ENCODE data around the gene ITPR1.
A peak's percentile ranks its signal among the peaks of the same experiment; 100 is the strongest.
"Not testable (repeated sequence)": the region's sequence is repeated elsewhere in the genome, so short reads cannot be mapped to it uniquely, and the experiment has no call there.

ITPR1 gene

DNA sequence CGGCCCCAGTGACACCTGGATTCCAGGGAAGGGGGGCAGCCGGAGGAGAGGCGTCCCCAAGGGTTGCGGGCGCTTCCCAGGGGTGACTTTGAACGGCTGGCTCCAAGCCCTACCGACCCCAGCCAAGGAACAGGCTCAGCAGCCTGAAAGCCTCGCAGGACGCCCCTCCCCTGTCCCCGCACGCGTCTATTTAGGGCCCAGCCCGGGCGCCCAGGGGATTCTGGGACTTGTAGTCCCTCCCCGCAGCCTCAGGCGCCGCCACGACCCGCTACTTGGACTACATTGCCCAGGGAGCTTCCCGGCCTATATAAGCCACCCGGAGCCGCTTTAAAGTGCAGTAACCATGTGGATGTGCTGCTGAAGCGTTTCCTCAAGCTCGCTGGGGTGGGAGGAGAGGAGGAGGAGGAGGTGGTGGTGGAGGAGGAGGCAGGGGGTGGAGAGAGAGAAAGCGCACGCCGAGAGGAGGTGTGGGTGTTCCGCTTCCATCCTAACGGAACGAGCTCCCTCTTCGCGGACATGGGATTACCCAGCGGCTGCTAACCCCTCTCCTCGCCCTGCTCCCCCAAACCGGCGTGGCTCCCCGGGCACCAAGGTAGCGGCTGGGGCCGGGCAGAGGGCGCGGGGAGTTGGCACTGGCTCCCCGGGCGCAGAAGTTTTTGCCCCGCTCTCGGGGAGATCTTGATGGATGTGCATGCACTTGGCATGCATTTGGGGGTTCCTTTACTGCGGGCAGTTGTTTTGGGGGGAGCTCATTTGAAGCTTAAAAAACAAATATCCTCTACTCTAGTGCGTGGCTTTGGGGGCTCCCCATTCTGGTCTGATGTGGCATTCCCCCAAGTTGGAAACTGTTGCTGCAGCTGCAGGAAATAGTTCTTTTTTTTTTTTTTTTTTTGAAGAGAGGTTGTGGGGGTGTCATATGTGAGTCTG is at the start of gene ITPR1:
ITPR1 (plus strand) TSS at position 335 of the 927 bp plus-strand sequence. CDS start 23,144 bp downstream, outside the sequence.
- DNase-seq (ENCODE audit: low read depth) = peak; percentile 94
- H3K4me3 ChIP-seq (ENCODE audit: low read depth, low read length) = peak within 1 kb of the TSS; percentile 86

GRCh38 chr3:4447295-4447999 is 45.7 kb upstream of the ITPR1 start:
- DNase-seq (ENCODE audit: low read depth) = no peak

DNA sequence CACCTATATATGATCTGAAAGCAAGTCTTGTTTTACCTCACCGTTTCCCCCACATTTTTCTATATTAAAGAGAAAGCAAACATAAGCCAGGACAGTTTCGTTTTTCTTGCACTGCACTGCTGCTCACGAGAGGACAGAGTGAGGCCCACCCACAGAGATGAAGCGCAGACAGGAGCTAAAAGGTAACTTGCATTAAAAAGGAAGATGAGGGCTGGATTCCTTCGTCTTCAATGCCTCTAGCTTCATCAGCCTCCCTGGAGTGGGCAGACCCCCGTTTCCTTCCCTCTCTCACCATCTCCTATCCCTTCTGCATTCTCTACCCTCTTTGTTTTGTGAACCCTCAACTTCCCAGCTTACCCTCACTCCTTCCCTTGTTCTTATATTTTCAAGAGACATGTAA is 45.0 kb upstream of the ITPR1 start:
- no peak overlapping the region for H3K4me3 ChIP-seq (ENCODE audit: low read depth, low read length)
- DNase-seq (ENCODE audit: low read depth) = no peak

More at GRCh38 chr3:4447295-4447999, 45.7 kb upstream of the ITPR1 start:
- H3K4me3 ChIP-seq (ENCODE audit: low read depth, low read length) = no peak overlapping the region

DNA sequence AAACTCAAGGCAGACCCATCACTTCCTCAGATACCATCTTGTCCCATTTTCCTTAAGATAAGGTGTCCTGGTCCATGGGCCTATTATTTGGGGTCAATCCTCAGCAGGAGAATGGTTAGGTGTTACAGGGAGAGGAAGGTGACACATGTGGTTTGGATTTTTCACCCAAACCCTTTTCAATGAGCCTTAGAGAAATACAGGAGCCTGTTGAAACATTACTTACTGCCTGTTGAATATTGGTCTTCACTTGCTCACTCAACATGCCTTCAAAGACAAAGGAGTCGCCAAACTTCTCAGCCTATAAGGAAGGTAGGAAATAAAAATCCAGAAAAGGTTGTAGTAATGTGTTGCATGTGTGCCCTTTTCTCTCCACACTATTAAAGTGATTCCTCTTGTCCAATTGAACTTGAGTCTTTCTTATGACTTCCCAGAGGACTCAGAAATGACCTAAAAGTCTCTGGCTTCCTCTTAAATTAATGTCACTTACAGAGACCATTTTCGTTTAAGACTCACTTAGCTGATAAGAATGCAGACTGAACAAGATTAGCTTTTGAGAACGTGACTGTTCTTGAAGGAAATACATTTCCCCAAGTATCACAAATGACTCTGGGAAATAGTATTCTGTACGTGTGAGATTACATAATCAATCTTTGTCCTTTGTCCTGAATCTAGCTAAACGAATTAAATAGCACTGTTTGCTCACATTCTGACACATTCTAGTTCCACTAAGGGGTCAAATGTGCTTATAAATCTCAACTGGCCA is 43.9 kb upstream of the ITPR1 start:
- DNase-seq (ENCODE audit: low read depth) = no peak

GRCh38 chr3:4454142-4454541 is 39.0 kb upstream of the ITPR1 start:
- DNase-seq (ENCODE audit: low read depth) = no peak
- no peak overlapping the region for H3K4me3 ChIP-seq (ENCODE audit: low read depth, low read length)

More for the DNA sequence above, 43.9 kb upstream of the ITPR1 start:
- H3K4me3 ChIP-seq (ENCODE audit: low read depth, low read length) = no peak overlapping the region

DNA sequence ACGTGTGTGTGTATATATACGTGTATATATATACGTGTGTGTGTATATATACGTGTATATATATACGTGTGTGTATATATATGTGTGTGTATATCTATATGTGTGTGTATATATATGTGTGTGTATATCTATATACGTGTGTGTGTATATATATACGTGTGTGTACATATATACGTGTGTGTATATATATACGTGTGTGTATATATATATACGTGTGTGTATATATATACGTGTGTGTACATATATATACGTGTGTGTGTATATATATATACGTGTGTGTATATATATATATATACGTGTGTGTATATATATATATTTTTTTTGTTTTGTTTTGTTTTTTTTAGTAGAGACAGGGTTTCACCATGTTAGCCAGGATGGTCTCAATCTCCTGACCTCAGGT is 36.4 kb upstream of the ITPR1 start:
- DNase-seq (ENCODE audit: low read depth); H3K4me3 ChIP-seq (ENCODE audit: low read depth, low read length): not testable (repeated sequence)

- no peak for DNase-seq (ENCODE audit: low read depth)
- H3K4me3 ChIP-seq (ENCODE audit: low read depth, low read length) = no peak overlapping the region
These were observed 34.2 kb upstream of the ITPR1 start for GRCh38 chr3:4458961-4459360.

DNA sequence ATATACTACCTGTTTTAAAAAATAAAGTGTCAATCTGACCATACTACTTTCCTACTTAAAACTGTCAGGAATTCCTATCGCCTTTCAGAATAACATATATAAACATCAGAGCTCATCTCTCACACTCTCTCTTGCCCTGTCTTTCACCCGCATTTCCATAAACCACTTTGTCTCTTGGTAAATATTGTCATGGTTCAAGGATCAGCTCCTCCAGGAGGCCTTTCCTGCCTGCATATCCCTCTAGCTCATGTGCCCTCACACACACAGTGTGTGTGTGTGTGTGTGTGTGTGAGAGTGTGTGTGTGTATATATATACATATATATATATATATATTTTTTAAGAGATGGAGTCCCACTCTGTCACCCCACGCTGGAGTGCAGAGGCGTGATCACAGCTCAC is 32.8 kb upstream of the ITPR1 start:
- DNase-seq (ENCODE audit: low read depth) = no peak
- H3K4me3 ChIP-seq (ENCODE audit: low read depth, low read length) = no peak overlapping the region

DNA sequence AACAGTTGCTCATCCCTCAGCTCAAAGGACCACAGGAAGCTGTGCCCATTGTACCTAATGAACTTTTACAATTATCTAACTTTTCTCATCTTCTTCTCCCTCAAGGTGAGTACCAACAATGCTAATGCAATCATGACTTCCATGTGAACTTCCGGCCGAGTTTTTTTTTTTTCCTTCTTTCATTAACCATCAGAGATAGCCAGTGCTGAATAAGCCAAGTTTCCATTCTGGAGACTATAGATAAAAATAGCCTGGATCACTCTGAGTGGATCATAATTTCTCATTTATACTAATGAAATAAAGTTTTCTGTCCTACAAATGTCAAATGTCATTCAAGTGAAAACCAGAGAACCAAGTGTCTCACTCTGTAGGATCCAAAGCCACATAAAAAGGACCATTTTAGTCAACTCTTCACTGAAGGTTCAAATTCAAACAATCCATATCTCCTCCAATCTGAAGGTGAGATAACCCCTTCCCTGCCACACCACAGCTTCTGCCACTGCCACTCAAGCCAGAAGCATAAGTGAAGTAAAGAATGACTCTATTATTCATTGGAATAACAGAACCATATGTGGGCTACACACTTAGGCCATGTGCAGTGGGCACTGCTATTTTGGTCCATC is 31.6 kb upstream of the ITPR1 start:
- DNase-seq (ENCODE audit: low read depth) = no peak

DNA sequence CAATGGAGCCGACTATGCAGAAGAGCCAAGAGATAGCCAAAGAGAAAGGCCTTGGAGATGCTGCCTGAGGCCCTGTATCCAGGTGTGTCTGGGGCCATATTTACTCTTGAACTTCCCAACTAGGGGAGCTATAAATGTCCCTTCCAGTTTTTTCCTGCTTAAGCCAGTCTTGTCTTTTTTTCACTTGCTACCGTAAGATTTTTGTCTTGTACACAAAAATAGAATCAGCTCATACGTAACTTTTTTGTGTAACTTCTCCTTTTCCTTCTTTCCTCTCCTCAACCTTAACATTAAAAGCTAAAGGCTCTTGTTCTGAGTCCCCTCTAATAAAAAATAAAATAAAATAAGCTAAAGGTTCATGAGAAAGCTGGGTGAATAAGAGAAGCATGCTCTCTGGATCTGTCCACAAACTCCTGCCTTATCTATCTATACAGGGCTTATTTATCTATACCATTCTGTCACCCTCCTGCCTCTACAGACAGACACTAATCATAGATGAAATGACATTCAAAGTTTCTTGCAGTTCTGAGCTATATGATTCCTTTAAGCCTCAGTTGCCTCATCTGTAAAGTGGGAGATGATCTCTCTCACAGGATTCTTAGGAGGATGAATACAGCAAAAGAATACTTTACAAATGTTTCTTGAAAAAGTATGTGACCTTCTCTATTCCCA is 30.6 kb upstream of the ITPR1 start:
- H3K4me3 ChIP-seq (ENCODE audit: low read depth, low read length) = no peak overlapping the region
- no peak for DNase-seq (ENCODE audit: low read depth)

More for the DNA sequence above, 31.6 kb upstream of the ITPR1 start:
- no peak overlapping the region for H3K4me3 ChIP-seq (ENCODE audit: low read depth, low read length)

DNA sequence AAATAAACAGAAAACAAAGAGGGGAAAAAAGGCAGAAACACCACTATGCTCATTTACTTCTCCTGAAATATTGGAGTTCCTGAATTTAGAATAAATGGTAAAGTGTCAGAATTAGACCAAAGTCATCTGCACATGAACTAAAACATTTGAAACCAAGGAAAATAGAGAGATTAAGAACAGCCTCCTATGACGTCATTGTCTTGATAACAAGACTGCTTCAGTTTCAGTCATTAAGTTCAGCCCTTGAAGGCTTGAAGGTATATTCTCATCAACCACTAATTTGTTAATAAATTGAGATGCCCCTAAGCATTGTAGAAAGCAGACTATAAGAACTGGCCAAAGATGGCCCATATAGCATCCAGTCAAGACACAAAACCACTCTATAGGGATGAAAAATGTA is 28.6 kb upstream of the ITPR1 start:
- DNase-seq (ENCODE audit: low read depth) = no peak

DNA sequence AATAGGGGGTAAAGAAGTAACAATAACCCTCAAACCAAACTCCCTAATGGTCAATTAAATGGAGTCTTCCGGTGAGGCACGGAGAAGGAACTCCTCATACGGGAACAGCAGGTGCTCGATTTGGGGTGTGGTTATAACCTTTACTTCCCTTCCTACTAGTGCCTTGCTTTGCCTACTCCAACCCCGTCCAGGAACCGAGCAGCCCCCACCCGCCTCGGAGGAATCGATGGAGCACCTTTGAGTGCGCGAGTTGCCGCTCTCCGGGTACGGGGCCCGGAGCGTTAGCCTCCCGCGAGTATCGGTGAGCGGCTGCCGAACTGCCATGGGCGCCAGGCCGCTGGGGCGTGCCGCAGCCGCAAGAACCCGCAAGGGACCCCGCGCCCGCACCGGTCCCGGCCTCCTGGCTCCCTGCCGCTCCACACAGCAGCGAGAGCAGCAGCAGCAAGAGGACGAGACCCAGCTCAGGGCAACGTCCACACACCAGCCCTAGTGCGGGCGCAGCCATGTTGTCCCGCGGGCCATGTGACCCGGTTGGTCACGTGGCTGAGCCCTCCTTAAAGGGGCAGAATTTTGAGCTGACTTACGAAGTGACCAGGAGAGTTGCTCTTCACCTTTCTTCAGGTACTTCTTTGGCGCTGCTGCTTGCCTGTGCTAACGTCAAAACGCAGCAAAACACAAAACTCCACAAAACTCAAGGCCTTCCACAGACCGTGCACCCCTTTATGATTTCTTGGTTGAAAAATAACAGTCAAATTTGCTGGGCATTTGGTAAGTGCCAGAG is 26.2 kb upstream of the ITPR1 start, which contains the start of gene SUMF1:
SUMF1 (minus strand) TSS at position 529 of the 781 bp plus-strand sequence; CDS start at position 505, 24 bp downstream.
- peak; percentile 35 for DNase-seq (ENCODE audit: low read depth)
- H3K4me3 ChIP-seq (ENCODE audit: low read depth, low read length) = peak within 1 kb of the TSS; percentile 64

More for the DNA sequence above, 28.6 kb upstream of the ITPR1 start:
- H3K4me3 ChIP-seq (ENCODE audit: low read depth, low read length) = no peak overlapping the region

DNA sequence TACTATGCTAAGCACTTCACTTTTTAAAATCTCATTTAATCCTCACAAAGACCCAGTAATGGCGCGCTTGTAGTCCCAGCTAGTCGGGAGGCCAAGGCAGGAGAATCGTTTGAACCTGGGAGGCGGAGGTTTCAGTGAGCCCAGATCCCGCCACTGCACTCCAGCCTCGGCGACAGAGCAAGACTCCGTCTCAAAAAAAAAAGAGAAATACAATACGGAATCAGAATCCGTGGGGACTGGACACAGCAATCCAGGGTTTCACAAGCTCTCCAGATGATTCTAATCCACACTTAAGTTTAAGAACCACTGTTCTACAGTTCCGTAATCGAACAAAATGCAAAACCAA is 25.7 kb upstream of the ITPR1 start:
- DNase-seq (ENCODE audit: low read depth) = no peak
- peak overlapping the region; percentile 64 for H3K4me3 ChIP-seq (ENCODE audit: low read depth, low read length)

GRCh38 chr3:4471907-4472306 is 21.2 kb upstream of the ITPR1 start:
- H3K4me3 ChIP-seq (ENCODE audit: low read depth, low read length) = no peak overlapping the region
- no peak for DNase-seq (ENCODE audit: low read depth)

GRCh38 chr3:4472312-4472711 is 20.8 kb upstream of the ITPR1 start:
- no peak overlapping the region for H3K4me3 ChIP-seq (ENCODE audit: low read depth, low read length)
- no peak for DNase-seq (ENCODE audit: low read depth)

DNA sequence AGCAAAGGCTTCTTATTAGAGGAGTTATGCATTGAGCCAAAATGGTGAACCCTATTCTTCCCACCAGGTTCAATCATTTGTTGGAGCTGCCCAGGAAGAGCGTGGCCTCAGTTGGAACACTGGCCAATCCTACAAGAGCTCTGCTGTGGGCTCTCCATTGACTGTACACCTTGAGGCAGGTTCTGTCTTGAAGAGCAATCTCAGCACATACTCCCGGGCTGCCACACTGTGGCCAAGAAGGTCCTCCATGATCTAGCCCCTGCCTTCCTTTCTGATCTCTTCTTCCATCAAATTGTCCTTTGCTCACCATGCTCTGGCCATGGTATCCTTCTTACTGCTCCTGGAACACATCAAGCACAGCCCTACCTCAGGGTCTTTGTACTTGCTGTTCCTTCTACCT is 20.4 kb upstream of the ITPR1 start:
- H3K4me3 ChIP-seq (ENCODE audit: low read depth, low read length) = no peak overlapping the region
- no peak for DNase-seq (ENCODE audit: low read depth)

DNA sequence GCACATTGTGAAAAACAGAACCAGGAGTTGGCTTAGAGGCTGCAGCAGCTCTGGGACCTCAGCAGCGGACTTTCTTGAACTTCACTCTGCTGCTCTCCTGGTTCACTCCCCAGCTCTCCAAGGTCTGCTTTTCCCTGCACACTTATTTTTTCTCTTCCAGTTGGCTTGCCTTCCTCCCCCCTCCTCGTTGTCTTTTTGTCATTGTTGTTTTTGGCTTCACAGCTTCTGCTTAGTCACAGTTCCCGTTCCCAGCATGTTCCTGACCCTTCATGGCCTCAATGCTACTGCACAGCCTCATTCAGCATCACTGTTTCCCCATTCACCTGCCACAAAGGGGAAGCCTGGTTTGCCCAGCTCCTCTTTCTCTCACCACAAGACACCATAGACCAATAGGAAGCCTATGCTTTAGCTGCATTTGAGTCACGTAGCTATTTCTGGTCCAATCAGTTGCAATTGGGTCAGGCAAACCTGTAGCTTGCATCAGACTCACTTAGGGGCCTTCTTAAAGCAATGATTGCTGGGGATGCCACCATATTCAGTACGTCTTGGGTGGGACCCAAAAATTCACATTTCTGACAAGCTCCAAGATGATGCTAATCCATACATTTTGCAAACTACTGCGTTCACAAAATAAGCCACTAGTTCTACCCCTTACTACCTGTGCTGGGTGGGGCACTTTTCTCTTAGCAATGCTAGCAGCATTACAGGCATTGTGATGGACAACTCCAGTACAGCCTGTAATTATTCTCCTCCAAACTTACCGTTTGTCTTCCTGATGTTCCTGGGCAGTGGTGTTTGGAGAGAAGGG is 18.3 kb upstream of the ITPR1 start:
- peak; percentile 87 for DNase-seq (ENCODE audit: low read depth)
- no peak overlapping the region for H3K4me3 ChIP-seq (ENCODE audit: low read depth, low read length)
